Measurements from ENCODE around the gene DNAJC3. TPM values are rescaled to one million over a fixed set of nuclear protein-coding genes. Genes with fewer than 3 reads are reported as not detected.

DNAJC3 gene
- total RNA-seq, 1 experiment from 2014 or later = 21.2 TPM

- H3K23ac ChIP-seq (ENCODE audit: insufficient read length, low read depth, low read length) = no peak overlapping the region
- no peak overlapping the region for H3K18ac ChIP-seq (ENCODE audit: insufficient read length, low read depth, low read length)
- H3K14ac ChIP-seq (ENCODE audit: insufficient read depth, low read length) = no peak overlapping the region
- H2BK120ac ChIP-seq (ENCODE audit: low read depth, low read length, poor library complexity, severe bottlenecking) = no peak overlapping the region
- no peak for DNase-seq
- Mint-ChIP-seq H3K4me1 (peaks cover 3% of the 10 kb centered on the region in 2 experiments; a peak in 3 of 4 replicates), H3K36me3 (ENCODE audit: insufficient read depth in 1 of 3, low read depth in 3 of 3) (peaks cover 19 to 29% (median 23%) of the 10 kb centered on the region in 3 experiments), H3K27me3 (ENCODE audit: low read depth) (no peaks in the 10 kb centered on the region), H3K27ac (no peak overlapping the region), H3K4me3 (no peak overlapping the region), H3K9me3 (peaks cover 14 to 22% of the 10 kb centered on the region in 2 experiments)
- H3K23me2 ChIP-seq (ENCODE audit: insufficient read length, low read depth, low read length, poor library complexity, severe bottlenecking) = no peaks in the 10 kb centered on the region
- no peak overlapping the region for H4K5ac ChIP-seq (ENCODE audit: insufficient read length, low read depth, low read length)
- no peak overlapping the region for H3K4ac ChIP-seq (ENCODE audit: low read depth, low read length)
- H3K27me3 ChIP-seq (ENCODE audit: insufficient read depth, low read length) = no peaks in the 10 kb centered on the region
- H4K8ac ChIP-seq (replicated peaks; ENCODE audit: insufficient read length, low read depth, low read length) = no peak overlapping the region
- no peaks in the 10 kb centered on the region for H3K9me3 ChIP-seq (ENCODE audit: control insufficient read depth, low read depth, low read length)
- no peak overlapping the region for H3K27ac ChIP-seq (ENCODE audit: insufficient read length, low read depth, low read length)
- WGBS (ENCODE audit: extremely low coverage, insufficient read length, low lambda C conversion rate) = no CpG with 5 or more reads among the region's 1 CpG
- H2BK12ac ChIP-seq (ENCODE audit: insufficient read length, low read depth, low read length) = no peak overlapping the region
- H4K20me1 ChIP-seq (ENCODE audit: control insufficient read depth, insufficient read depth, insufficient read length) = no peaks in the 10 kb centered on the region
- no peak overlapping the region for H2AK5ac ChIP-seq (ENCODE audit: insufficient read length, low read length)
- H3K9ac ChIP-seq (ENCODE audit: extremely low read depth, insufficient read length, low read length) = no peak overlapping the region
- H3K79me2 ChIP-seq (ENCODE audit: insufficient read depth, low read length) = no peaks in the 10 kb centered on the region
- H3K4me1 ChIP-seq (ENCODE audit: insufficient read depth, low read length) = no peaks in the 10 kb centered on the region
- H2BK5ac ChIP-seq (ENCODE audit: insufficient read length, low read length) = no peak overlapping the region
- H3K79me1 ChIP-seq (ENCODE audit: insufficient read depth, low read depth, low read length, poor library complexity, severe bottlenecking) = no peaks in the 10 kb centered on the region
- TF ChIP-seq CTCF (conservative IDR thresholded peaks at IDR 0.05) = no peak
- H2BK20ac ChIP-seq (ENCODE audit: low read depth, low read length, poor library complexity, severe bottlenecking) = no peak overlapping the region
- no peak overlapping the region for H3K4me2 ChIP-seq (ENCODE audit: insufficient read depth, insufficient read length, low read length)
- H3K56ac ChIP-seq (ENCODE audit: insufficient read length, low read depth, low read length) = no peak overlapping the region
- H4K91ac ChIP-seq (ENCODE audit: insufficient read length, low read depth, low read length) = no peak overlapping the region
- no peak overlapping the region for H3T11ph ChIP-seq (ENCODE audit: low read length)
- H2AFZ ChIP-seq (ENCODE audit: low read length) = no peak overlapping the region
- no peak overlapping the region for H2BK15ac ChIP-seq (ENCODE audit: low read depth, low read length)
Observed at GRCh38 chr13:95833126-95833525, 156.2 kb downstream of the DNAJC3 start.

All from H9 (cell line).